ENCODE measurements around the gene NR2F2. TPM values are rescaled to one million over a fixed set of nuclear protein-coding genes. Genes with fewer than 3 reads are reported as not detected.

The NR2F2 gene
- total RNA-seq, 4 donors from 2014 or later, result 11.3 to 29.5 (median 18.4) TPM

DNA sequence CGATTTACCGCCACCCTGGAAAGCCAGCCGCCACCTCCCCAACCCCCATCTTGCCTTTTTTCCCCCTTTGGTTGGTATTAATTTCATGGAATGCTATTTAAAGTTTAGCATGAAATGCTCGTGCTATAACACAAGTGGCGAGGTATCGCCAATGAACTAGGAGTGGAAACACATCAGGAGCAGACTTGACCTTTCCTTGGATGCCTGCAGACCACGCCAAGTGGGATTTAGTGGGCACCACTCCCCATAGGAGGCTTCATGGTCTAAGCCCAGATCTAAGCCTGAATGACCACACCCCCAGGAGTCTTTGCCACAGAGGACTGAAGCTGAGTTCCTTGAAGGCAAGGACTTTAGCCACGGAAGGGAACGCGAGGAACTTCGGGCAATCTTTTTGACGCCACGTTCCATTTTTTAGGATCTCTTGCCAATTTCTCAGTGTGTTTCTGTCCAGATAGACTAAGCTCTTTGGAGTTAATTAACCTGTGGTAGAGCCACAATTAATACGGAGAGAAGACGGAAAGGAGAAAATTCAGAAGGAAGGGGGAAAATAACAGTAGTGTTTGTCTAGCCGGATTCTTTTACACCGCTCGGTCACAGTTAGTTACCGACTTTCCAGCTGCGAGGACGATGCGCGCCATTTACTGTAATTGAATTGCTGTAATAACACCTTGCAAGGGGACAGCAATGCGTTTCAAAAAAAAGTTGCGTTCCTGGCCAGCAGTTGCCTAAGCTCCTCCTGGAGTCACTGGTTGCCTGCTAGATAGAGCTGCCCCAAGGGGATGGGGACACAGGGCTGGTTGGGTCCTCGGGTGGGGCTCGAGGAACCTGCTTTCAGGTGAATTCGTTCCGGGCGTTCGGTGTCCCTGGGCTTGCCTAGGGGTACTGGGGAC lies 37.1 kb downstream of the NR2F2 start:
- Histone ChIP-seq H3K4me3 (no peak overlapping the region), H3K27me3 (peaks cover 82% of the 10 kb centered on the region), H3K9me3 (no peaks in the 10 kb centered on the region), H3K4me1 (no peaks in the 10 kb centered on the region), H3K27ac (no peak overlapping the region), H3K36me3 (no peaks in the 10 kb centered on the region)
- 38 to 57% methylated on average over 15 to 31 of the region's 31 CpGs for WGBS, 2 donors (ENCODE audit: low coverage in 1 of 2)
- intact Hi-C loops (cut with DNase I; ENCODE audit: low total_unique reads) (no loop called here), in situ Hi-C loops (cut with MboI; ENCODE audit: low pct_ligation_motif_present in 1 of 4, low pct_unique_long_range_greater_than_20kb in 1 of 4, low sequenced_read_pairs in 3 of 4) (loop anchor here in 2 of 4 donors (25.0 kb wide), 3 partner anchors 520 to 1395 kb away; no protein-coding TSS in a partner anchor)
- no peak for DNase-seq
- no peak for TF ChIP-seq POLR2A (IDR thresholded peaks at IDR 0.05)

- Histone ChIP-seq H3K9me3 (no peaks in the 10 kb centered on the region), H3K4me1 (no peaks in the 10 kb centered on the region), H3K4me3 (no peak overlapping the region), H3K36me3 (no peaks in the 10 kb centered on the region), H3K27me3 (peaks cover 64% of the 10 kb centered on the region), H3K27ac (no peak overlapping the region)
- TF ChIP-seq EP300 (IDR thresholded peaks at IDR 0.05; ENCODE audit: low read depth) (no peak), POLR2AphosphoS5 (IDR thresholded peaks at IDR 0.05) (no peak), POLR2A (IDR thresholded peaks at IDR 0.05) (no peak)
- TF ChIP-seq, protein P1, sequence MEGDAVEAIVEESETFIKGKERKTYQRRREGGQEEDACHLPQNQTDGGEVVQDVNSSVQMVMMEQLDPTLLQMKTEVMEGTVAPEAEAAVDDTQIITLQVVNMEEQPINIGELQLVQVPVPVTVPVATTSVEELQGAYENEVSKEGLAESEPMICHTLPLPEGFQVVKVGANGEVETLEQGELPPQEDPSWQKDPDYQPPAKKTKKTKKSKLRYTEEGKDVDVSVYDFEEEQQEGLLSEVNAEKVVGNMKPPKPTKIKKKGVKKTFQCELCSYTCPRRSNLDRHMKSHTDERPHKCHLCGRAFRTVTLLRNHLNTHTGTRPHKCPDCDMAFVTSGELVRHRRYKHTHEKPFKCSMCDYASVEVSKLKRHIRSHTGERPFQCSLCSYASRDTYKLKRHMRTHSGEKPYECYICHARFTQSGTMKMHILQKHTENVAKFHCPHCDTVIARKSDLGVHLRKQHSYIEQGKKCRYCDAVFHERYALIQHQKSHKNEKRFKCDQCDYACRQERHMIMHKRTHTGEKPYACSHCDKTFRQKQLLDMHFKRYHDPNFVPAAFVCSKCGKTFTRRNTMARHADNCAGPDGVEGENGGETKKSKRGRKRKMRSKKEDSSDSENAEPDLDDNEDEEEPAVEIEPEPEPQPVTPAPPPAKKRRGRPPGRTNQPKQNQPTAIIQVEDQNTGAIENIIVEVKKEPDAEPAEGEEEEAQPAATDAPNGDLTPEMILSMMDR (IDR thresholded peaks at IDR 0.05), result no peak
- DNase-seq, result no peak
- WGBS, 2 donors (ENCODE audit: low coverage in 1 of 2), result 75 to 77% methylated on average over 3 to 19 of the region's 19 CpGs
- in situ Hi-C loops (cut with MboI; ENCODE audit: low pct_ligation_motif_present in 1 of 4, low pct_unique_long_range_greater_than_20kb in 1 of 4, low sequenced_read_pairs in 3 of 4) (loop anchor here in 2 of 4 donors (25.0 kb wide), 3 partner anchors 518 to 1393 kb away; no protein-coding TSS in a partner anchor), intact Hi-C loops (cut with DNase I; ENCODE audit: low total_unique reads) (no loop called here)
Measured at GRCh38 chr15:96369351-96369750, 38.9 kb downstream of the NR2F2 start.

DNA sequence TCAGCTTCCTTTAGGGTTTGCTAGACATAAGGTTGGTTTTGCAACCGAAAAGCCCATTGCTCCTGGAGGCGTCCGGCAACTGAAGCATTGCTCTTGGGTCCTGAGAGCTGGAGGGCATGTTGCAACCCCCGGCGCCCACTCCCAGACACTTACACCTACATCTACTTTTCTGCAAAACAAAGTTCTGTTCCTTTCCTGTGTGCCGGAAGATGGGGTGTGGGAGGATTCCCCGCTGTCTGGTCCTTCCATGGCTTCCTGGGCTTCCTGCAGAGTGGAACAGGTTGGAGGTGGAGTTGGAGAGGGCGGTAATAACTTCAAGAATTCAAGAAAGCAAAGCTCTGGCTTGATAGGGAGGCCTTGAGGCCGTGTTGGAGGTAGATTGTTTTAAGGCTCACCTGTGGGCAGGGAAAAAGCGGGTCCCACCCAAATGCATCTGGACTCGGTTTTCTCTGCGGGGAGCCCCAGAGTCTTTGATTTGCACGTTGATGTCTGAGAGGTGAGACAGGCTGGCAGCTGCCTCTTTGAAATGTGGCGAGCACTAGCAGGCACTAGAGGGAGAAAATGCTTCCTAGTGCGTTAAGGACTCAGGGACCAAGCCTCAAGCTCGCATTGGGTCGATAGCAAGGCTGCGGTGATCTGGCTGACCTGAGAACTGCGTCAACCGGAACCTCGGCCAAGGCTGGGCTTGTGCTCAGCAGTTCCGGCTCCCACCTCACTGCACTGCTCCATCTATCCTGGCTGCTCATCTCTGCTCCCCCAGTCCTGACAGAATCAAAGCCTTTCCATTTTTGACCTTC lies 39.5 kb downstream of the NR2F2 start:
- Histone ChIP-seq H3K4me3 (no peak overlapping the region), H3K9me3 (no peaks in the 10 kb centered on the region), H3K4me1 (no peaks in the 10 kb centered on the region), H3K27me3 (peaks cover 57% of the 10 kb centered on the region), H3K36me3 (no peaks in the 10 kb centered on the region), H3K27ac (no peak overlapping the region)
- TF ChIP-seq POLR2AphosphoS5 (IDR thresholded peaks at IDR 0.05) (no peak), POLR2A (IDR thresholded peaks at IDR 0.05) (no peak), EP300 (IDR thresholded peaks at IDR 0.05; ENCODE audit: low read depth) (no peak)
- TF ChIP-seq, protein P1 (IDR thresholded peaks at IDR 0.05), result no peak
- 71% methylated on average over 22 of the region's 22 CpGs; no CpG with 5 or more reads in 1 of the 2 donors for WGBS, 2 donors (ENCODE audit: low coverage in 1 of 2)
- intact Hi-C loops (cut with DNase I; ENCODE audit: low total_unique reads), result no loop called here
- no peak for DNase-seq
- in situ Hi-C loops (cut with MboI; ENCODE audit: low pct_ligation_motif_present in 1 of 4, low pct_unique_long_range_greater_than_20kb in 1 of 4, low sequenced_read_pairs in 3 of 4), result loop anchor here in 2 of 4 donors (25.0 kb wide), 3 partner anchors 517 to 1392 kb away; no protein-coding TSS in a partner anchor

DNA sequence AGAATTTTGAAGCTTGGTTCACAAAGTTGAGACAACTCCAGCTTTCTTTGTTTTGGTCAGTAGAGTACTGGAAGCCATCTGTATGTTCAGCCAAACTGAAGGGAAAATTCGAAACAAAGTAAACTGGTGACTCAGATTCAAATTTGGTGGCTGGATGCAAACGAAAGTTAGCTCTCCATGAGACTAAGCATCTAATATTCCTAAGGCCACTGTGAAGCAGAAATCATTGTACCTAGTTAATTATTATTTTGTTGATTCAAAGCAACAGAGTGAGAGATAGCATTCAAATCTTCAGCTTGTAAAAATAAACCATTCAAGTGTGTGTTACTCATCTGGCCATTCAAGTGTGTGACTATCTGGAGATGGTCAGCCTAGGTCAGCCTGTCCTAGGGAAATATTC lies 42.1 kb downstream of the NR2F2 start:
- peaks cover 32% of the 10 kb centered on the region for H3K27me3 ChIP-seq
- no peak overlapping the region for H3K4me3 ChIP-seq
- H3K27ac ChIP-seq, result no peak overlapping the region
- H3K9me3 ChIP-seq, result no peaks in the 10 kb centered on the region
- 61 to 73% methylated on average over 2 of the region's 2 CpGs for WGBS, 2 donors (ENCODE audit: low coverage in 1 of 2)
- DNase-seq, result no peak
- intact Hi-C loops (cut with DNase I; ENCODE audit: low total_unique reads) (no loop called here), in situ Hi-C loops (cut with MboI; ENCODE audit: low pct_ligation_motif_present in 1 of 4, low pct_unique_long_range_greater_than_20kb in 1 of 4, low sequenced_read_pairs in 3 of 4) (loop anchor here in 2 of 4 donors (25.0 kb wide), 3 partner anchors 515 to 1390 kb away; no protein-coding TSS in a partner anchor)
- no peaks in the 10 kb centered on the region for H3K36me3 ChIP-seq
- TF ChIP-seq POLR2AphosphoS5 (IDR thresholded peaks at IDR 0.05) (no peak), POLR2A (IDR thresholded peaks at IDR 0.05) (no peak), EP300 (IDR thresholded peaks at IDR 0.05; ENCODE audit: low read depth) (no peak)
- TF ChIP-seq, protein P1 (IDR thresholded peaks at IDR 0.05), result no peak
- no peaks in the 10 kb centered on the region for H3K4me1 ChIP-seq

Measured in transverse colon (tissue), 4 donors.